Ecto neural progenitor cell (in vitro differentiated cells): Measurements from ENCODE around the gene DNAJC5G.
"Not testable (repeated sequence)": the region's sequence is repeated elsewhere in the genome, so short reads cannot be mapped to it uniquely, and the experiment has no call there.

Experiments
- DNase-seq: peaks from one replicate; pipeline ENCODE4 v3.0.0-alpha.2; 2018; ENCODE audit warnings: low spot score

Gene DNAJC5G

DNA sequence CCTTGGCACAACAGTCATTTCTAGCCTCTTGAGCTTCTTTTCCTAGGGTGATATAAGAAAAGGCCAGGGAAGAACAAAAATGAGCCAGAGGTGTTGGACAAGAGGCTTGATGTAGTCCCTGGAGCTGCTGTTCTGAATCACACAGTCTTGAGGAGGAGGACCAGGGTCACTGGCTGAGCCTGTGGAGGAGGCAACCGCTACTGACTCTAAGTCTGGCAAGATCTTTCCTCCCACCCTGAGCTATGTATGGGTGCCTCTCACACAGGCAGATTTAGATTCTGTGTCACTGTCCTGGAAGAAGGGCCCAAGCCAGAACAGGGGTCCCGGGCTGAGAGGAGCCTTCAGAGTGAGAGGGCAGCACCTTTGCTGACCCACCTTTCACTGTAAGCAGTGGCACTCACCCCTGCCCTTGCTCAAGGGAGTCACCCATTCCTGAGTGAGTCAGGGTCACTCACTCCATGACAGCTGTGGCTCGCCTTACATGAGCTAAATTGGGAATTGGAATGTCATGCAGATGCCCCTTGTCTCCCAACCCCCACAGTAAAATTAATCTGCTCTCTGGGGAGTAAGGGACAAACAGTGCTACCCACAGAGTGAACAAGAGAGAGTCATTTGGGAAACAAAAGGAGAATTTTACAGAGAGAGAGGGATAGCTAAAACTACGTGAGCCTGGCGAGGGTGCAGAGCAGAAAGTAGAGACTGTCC lies 6.8 kb downstream of the DNAJC5G start, which contains the start of gene TRIM54:
TRIM54 (plus strand) TSS at position 575 of the 705 bp plus-strand sequence. CDS start 303 bp downstream, outside the sequence.
- DNase-seq, result no peak

DNA sequence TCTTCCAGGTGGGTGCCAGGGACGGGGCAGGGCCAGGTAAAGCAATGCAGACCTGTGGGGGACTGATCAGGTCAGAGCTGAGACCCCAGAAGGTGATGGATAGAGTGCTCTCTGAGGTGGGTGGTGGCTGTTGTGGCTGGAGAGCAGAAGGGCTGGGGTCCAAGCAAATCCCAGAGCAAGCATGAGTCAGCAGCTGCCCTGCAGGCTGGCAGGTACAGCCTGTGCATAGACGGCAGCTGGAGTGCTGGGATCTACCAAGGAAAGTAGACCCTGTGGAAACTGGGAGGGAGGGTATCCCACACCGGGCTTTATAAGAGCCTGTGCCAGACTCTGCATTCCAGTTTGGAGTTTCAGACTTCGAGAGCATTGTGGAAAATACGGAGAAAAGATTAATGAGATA lies 7.7 kb downstream of the DNAJC5G start:
- no peak for DNase-seq

DNA sequence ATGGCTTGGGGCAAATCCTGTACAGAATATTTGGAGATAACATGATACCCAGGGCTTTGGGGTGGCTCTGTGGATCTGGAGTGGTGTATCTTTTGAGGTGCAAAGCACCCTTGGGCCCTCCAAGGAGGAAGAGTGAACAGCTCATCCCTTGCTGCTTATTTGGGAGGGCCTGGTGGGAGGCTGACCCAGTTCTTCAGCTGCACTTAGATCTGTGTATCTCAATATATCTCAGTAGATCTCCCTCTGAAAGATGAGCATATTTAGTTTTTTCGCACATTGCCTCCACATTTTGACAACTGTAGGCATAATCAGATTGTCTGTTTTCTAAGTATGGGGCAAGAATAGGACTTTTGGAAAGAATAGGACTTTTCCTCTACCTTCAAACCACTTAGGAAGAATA lies 9.8 kb downstream of the DNAJC5G start:
- DNase-seq, result no peak

DNA sequence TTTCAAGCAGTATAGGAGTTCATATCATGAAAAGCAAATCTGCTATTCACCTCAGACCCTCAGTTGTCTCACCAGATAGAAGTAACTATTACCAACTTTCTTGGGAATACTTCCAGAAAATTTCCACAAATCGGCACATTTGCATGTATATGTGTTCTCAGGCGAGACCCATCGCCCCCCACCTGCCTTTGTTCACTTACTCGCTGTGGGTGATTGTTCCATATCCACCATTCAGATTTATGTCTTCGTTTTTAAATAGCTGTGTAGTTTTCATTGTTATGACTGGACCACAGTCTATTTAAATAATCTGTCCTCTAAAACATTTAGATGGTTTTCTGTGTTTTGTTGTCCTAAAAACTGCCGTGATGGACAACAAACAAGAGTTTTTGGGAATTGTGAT lies 10.2 kb downstream of the DNAJC5G start:
- no peak for DNase-seq

DNA sequence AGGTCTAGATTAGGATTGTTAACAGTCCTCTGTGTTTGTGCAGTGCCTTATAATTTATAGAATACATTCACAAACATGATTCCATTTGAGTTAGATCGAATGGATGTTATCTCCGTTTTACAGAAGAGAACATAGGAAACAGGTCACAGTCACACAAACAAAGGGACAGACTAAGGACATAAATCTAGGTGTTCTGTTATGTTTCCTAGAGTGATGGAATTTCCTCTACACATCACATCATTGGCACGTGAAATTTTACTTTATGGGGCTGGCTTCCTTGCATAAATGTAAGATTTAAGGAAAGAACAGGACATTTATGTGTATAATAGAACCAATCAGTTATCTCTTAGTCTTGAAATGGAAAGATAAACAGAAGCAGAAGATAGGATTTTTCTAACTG lies 13.4 kb downstream of the DNAJC5G start:
- no peak for DNase-seq

DNA sequence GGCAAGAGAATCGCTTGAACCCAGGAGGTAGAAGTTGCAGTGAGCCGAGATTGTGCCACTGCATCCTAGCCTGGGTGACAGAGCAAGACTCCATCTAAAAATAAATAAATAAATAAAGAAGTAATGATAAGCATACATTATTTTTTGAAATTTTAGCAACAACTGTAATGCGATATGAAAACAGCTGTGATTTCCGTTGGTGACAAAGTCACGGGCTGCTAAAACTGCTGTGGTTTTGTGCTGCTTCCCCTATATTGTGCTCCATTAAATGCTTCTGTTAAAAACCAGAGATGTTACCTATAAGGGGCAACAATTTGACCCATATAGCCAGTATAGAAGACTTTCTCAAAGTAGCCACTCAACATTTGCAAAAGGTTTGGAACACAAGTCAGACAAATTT lies 15.3 kb downstream of the DNAJC5G start:
- DNase-seq, result no peak

DNA sequence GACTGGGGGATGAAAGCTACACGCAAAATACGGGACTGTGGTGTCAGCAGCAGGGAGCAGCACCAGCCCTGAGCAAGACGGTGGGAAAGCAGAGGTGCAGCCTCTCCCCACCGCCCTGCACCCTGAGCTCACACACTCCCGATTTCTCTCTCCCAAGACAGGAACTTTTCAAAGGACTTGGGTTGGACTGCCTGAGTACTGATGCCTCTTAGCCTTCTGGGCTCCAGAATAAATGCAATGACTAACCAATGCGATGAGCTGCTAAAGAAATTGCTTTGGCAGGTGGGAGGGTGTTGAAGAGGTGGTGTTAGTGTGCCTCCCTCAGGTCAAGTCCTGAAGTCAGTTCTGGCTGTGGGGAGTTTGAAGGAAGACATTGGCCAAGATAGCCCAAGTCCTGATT lies 16.6 kb downstream of the DNAJC5G start:
- no peak for DNase-seq

DNA sequence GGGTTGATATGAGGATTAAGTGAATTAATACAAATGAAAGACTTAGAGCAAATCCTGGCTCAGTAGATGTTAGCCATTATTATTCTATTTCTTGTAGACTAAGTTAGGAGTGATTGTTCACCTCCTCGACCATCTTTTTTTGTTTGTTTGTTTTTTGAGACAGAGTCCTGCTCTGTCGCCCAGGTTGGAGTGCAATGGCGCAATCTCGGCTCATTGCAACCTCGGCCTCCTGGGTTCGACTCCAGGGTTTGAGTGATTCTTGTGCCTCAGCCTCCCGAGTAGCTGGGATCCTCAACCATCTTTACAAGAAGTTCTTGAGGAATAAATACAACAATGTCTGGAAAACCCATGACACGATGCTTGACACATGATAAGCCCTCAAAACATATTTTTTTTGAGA lies 19.7 kb downstream of the DNAJC5G start:
- no peak for DNase-seq

DNA sequence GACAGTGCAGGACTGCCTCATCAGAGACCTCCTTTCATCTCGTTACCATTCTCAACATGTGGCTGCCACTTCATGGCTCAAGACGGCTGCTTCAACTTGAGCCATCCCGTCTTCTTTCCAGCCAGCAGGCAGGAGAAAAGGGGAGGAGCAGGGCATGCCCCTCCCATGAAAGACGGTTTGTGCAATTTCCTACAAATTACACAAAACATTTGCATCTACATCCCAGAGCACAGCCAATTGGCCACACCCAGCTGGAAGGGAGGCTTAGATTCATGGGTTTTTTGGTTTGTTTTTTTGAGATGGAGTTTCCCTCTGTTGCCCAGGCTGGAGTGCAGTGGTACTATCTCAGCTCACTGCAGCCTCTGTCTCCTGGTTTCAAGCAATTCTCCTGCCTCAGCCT lies 21.2 kb downstream of the DNAJC5G start:
- no peak for DNase-seq

DNA sequence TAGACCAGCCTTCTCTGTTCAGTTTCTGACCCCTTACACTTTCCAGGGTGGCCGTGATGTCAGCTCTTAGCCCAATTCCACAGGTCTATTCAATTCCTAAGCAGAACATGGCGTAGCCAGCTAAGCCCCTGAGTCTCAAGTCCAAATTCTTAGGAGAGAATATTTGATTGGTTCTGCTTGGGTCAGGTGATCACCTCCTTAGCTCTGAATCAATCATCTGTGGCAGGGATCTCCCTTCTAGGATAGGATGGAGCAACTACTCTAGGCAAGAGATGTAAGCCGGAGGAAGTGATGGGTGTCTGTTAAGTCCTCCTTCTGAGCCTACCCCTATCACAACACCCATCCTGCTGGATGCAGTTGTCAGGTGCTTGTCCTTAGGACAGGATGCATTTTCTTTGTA lies 22.0 kb downstream of the DNAJC5G start:
- DNase-seq, result no peak

DNA sequence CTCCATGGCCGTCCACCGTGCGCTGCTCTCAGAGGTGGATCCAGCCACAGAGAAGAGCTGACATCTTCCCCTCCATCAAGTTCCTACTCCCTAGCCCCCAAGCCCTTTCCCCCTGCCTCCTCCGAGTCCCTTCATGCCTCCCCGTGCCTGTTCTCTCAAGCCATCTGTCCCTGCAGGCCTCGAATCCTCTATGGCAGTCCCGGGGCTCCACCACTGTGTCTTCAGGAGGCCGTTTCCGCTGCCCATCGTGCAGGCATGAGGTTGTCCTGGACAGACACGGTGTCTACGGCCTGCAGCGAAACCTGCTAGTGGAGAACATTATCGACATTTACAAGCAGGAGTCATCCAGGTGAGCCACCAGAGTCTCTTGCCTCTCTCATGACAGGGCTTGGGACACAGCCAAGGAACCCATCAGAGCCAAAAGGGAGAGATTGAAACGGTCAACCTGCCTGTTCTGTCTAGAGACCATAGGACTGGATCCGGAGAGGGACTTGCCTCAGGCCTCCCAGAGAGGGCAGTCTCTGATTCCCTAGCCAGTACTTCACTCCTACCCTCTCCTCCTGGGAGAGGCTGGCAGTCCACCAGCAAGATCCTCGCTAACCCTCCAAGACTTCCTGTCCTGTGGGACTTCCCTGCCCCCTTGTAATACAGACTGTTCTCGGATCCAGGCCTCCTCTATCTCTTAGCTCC lies 23.3 kb downstream of the DNAJC5G start:
- DNase-seq, result no peak

DNA sequence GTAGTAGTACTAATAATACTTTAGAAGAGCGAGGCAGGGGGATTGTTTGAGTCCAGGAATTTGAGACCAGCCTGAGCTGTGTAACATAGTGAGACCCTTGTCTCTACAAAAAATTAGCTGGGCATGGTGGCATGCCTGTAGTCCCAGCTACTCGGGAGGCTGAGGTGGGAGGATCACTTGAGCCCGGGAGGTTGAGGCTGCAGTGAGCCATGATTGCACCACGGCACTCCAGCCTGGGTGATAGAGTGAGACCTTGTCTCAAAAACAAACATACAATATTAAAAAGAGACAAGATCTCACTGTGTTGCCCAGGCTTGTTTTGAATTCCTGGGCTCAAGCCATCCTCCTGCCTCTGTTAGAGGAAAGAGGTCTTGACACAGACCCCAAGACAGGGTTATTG lies 25.4 kb downstream of the DNAJC5G start:
- DNase-seq, result not testable (repeated sequence)

DNA sequence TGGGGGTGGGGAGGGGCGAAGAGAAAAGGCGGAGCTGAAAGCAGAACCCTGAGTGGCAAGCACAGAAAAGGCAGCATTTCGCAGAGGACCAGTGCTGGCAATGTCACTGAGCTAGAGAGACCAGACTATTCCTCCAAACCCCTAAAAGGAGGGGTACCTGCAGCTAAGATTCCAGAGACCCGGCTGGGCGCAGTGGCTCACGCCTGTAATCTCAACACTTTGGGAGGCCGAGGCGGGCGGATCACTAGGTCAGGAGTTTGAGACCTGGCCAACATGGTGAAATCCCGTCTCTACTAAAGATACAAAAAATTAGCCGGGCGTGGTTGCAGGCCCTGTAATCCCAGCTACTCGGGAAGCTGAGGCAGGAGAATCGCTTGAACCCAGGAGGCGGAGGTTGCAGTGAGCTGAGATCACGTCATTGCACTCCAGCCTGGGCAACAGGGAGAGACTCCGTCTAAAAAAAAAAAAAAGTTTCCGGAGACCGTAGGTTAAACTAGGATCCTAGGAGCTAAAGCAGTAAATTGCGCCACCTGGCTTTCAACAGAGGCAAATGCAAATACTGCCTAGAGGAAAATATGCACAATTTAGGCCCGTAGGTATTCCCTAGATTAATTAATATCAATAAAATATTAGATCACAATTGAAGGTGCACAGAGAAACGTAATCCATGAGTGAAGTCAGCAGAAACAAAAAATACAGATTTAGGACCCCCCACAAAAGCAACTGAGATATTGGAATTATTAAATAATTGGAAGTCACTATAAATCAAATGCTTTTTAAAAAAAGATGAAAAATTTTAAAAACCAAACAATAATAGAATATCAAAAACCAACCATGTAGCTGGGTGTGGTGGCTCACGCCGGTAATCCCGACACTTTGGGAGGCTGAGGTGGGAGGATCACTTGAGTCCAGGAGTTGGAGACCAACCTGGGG lies 28.1 kb downstream of the DNAJC5G start:
- DNase-seq, result no peak

DNA sequence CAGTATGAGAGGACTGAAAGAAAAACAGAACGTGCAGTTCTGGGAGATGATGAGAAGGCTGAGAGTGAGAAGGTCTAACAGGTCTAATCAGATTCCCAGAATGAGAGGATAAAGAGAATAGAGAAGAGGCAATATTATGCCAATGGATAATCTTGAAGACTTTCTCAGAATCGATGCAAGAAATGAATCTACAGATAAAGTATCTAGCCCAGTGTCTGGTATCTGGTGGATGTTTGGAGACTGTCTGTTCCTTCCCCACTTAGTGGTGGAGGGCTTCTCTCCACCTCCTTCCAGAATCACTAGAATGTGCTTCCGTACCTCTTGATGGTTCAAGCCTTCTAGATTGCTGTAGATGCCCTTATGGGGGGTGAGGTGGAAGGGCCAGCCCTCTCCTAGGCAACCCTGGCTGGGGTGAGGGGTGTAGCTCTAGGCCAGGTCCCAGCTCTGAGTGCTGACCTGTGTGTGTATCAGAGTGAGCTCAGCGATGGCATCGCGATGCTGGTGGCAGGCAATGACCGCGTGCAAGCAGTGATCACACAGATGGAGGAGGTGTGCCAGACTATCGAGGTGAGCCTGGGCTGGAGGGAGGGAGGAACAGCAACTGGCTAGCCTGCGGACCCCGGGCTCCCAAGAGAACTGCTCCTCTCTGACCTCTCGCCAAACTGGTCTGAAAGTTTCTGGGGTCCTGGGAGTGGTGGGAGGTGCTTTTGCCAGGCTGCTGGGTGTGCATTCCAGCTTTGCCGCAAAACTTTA lies 29.4 kb downstream of the DNAJC5G start:
- no peak for DNase-seq

DNA sequence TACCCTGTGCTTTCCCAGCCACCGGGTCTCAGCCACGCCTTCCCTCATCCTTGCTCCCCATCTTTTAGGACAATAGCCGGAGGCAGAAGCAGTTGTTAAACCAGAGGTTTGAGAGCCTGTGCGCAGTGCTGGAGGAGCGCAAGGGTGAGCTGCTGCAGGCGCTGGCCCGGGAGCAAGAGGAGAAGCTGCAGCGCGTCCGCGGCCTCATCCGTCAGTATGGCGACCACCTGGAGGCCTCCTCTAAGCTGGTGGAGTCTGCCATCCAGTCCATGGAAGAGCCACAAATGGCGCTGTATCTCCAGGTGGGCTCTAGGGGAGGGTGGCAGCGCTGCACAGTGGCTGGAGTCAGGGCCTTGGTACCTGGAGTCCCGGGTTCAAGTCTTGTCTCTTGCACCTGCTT lies 30.3 kb downstream of the DNAJC5G start:
- DNase-seq, result no peak

DNA sequence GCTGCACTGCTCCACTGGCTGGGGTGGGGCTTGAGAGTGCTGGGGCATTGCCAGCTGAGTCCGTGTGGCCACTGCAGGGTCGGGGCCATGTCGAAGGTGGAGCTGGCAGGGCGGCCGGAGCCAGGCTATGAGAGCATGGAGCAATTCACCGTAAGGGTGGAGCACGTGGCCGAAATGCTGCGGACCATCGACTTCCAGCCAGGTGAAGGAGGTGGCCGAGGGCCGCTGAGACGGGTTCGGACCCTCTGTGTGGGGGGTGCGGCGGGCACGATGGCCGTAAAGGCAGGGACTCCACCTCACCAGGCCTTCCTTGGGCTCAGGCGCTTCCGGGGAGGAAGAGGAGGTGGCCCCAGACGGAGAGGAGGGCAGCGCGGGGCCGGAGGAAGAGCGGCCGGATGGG lies 30.9 kb downstream of the DNAJC5G start:
- DNase-seq, result no peak

DNA sequence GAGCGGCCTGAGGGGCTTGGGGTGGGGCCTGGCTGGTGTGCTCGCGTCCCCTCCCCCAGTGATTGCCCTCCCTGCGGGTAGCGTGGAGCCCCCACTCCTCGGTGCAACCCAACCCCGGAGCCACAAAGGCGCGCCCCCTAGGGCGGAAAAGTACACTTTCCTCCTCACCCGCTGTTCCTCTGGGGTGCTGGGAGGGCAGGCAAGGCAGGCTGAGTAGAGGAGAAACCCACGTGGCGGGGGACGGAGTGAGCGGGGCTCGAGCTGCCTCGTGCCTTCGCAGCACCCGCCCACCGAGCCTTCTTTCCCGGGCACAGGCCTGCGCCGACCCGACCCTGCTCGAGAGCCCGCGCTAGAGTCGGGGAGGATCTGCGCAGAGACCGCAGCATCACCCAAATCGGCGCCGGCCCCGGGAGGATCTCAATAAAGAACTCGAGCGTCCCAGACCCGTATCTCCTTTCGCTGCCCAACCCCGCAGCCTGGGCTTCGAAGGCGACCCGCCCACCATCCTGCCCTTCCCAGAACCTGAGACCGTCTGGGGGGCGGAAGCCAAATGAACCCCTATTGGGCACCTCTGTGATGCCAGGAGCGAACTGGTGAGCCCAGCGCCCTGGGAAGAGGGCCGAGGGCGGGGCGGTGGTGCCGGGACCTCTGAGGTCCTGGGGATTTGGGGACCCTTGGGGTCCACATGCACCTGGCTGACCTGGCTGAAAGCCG lies 31.5 kb downstream of the DNAJC5G start:
- DNase-seq, result peak; percentile 50

DNA sequence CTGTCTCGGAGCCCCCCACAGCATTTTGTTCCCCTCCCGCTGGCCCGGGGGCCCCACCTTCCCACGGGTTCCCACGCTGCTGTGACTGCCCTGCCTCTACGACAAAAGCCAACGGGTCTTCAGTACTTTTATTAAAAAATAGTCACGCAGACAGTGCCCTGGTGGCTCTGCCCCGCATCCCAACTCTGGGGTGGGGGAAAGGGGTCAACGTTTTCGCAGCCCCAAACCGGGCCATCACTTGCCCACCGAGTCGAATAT lies 32.0 kb downstream of the DNAJC5G start:
- no peak for DNase-seq

DNA sequence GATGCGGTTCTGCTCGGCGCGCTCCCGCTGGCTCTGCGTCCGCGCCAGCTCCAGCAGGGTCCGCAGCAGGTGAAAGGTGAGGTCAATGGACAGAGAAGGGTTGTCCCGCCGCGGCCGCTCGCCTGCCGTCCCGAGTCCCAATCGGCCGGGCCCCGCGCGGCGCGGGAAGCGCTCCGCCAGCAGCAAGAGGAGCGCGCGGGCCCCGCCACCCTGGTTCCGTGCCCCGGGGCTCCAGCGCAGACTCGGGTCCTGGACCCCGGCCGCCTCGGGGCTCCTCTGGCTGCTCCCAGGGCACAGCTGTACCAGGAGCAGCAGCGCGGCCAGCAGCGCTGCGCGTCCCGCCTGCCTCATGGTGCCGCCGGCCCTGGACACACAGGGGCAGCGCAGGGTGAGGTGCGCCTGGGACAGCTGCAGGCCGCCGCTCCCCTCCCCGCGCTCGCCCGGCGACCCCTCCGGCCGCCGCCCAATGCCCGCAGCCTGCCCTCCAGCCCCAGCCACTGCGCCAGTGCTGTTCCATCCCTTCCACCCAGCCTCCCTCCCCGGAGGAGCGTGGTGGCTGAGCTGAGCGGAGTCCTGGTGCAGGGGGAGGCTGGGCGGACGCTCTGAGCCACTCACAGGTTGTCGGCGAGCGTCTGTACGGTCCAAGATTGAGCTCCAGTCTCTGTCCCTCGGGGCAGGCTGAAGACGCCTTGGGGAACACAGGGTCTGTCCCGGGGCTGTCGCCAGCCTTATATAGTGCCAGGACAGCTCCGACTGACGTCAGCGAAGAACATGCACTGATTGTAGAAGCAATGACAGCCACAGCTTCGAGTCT lies 32.5 kb downstream of the DNAJC5G start:
- peak; percentile 51 for DNase-seq

DNA sequence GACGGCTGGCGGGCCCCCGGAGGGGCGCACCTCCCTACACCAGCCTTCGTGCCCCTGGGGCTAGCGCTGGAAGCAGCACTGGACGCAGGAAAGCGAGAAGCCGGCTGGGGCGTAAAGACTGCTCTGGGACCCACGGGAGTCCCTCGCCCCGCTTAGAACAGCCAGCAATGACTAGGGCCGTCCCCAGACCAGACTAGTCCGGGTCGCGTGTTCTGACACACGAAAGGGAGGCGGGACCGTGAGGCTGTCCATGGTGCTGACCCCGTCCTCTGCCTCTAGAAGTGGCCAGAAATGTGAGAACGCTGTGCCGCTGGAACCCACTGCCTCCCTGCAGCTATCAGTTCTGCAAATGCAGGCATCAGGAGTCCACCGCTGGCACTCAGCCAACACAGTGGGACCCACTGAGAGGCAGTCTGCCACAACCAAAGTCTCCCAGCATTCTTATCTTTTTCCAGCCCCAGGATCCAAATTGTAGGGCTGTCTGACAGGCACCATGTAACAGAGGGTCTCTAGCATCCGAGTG lies 33.2 kb downstream of the DNAJC5G start, which contains the start of gene UCN:
UCN (minus strand) TSS at position 87 of the 523 bp plus-strand sequence. CDS start 550 bp downstream, outside the sequence.
- DNase-seq, result peak; percentile 84
